ENCODE data around the gene NQO2. TPM values are rescaled to one million over a fixed set of nuclear protein-coding genes. Genes with fewer than 3 reads are reported as not detected.

The NQO2 gene
- total RNA-seq, 3 donors from 2014 or later (not counting 1 experiment from before 2014, with no cell fraction given): 13.1 to 21.7 (median 16.2) TPM

- ATAC-seq (no peak), DNase-seq (no peak)
- H3K4me3 Mint-ChIP-seq: no peak overlapping the region
These were observed 39.7 kb downstream of the NQO2 start for GRCh38 chr6:3039384-3039783.

GRCh38 chr6:3041147-3041546 is 41.5 kb downstream of the NQO2 start:
- Histone ChIP-seq H3K4me3 (ENCODE audit: low read length) (no peak overlapping the region), H3K9me3 (ENCODE audit: control insufficient read depth, insufficient read depth, low read length) (no peaks in the 10 kb centered on the region), H3K27ac (ENCODE audit: low read length) (no peak overlapping the region), H3K27me3 (ENCODE audit: control insufficient read depth, insufficient read depth, low read length) (no peaks in the 10 kb centered on the region), H3K36me3 (ENCODE audit: control insufficient read depth, insufficient read depth, low read length) (no peaks in the 10 kb centered on the region), H3K4me1 (ENCODE audit: control insufficient read depth, insufficient read depth, low read length) (no peaks in the 10 kb centered on the region)
- Mint-ChIP-seq H3K4me3 (no peak overlapping the region), H3K36me3 (no peaks in the 10 kb centered on the region), H3K4me1 (no peaks in the 10 kb centered on the region), H3K9me3 (no peaks in the 10 kb centered on the region), H3K27me3 (ENCODE audit: low read depth in 2 of 2) (peaks cover 6 to 14% of the 10 kb centered on the region in 2 donors), H3K27ac (no peak overlapping the region)
- 97% methylated on average over 3 of the region's 3 CpGs for WGBS (ENCODE audit: insufficient coverage)
- ATAC-seq (no peak), DNase-seq (no peak)
- intact Hi-C loops (cut with micrococcal nuclease): no loop called here
- TF ChIP-seq CTCF (IDR thresholded peaks at IDR 0.05): no peak

More at GRCh38 chr6:3039384-3039783, 39.7 kb downstream of the NQO2 start:
- no peaks in the 10 kb centered on the region for H3K4me1 Mint-ChIP-seq
- no peaks in the 10 kb centered on the region for H3K9me3 Mint-ChIP-seq
- intact Hi-C loops (cut with micrococcal nuclease): no loop called here
- Histone ChIP-seq H3K4me3 (ENCODE audit: low read length) (no peak overlapping the region), H3K27ac (ENCODE audit: low read length) (no peak overlapping the region), H3K27me3 (ENCODE audit: control insufficient read depth, insufficient read depth, low read length) (no peaks in the 10 kb centered on the region), H3K9me3 (ENCODE audit: control insufficient read depth, insufficient read depth, low read length) (no peaks in the 10 kb centered on the region), H3K4me1 (ENCODE audit: control insufficient read depth, insufficient read depth, low read length) (no peaks in the 10 kb centered on the region), H3K36me3 (ENCODE audit: control insufficient read depth, insufficient read depth, low read length) (no peaks in the 10 kb centered on the region)
- no peaks in the 10 kb centered on the region for H3K36me3 Mint-ChIP-seq
- WGBS (ENCODE audit: insufficient coverage): 93% methylated on average over 3 of the region's 3 CpGs
- peaks cover 15 to 27% of the 10 kb centered on the region in 2 donors for H3K27me3 Mint-ChIP-seq (ENCODE audit: low read depth in 2 of 2)
- no peak for TF ChIP-seq CTCF (IDR thresholded peaks at IDR 0.05)
- no peak overlapping the region for H3K27ac Mint-ChIP-seq

DNA sequence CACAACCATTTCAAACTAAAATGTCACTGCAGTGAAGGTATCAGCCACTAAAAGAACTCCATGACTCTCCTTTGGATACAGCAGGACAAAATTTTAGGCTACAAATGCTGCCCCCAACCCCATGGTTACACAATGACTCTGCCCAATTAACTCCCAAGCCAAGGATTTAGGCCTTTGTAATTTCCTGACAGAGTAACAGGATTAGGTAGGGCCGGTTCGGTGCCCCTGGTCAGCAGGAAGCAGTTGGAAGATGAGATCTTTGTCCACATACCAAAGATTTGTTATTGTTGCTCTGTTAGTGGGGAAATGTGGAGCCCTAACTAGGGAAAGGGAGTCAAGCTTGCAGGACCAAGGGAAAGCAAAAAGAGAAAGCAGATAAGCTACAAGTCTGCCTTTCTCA is 41.9 kb downstream of the NQO2 start:
- DNase-seq (no peak), ATAC-seq (no peak)
- WGBS (ENCODE audit: insufficient coverage): 92% methylated on average over 2 of the region's 2 CpGs

More for the DNA sequence above, 41.9 kb downstream of the NQO2 start:
- Histone ChIP-seq H3K9me3 (ENCODE audit: control insufficient read depth, insufficient read depth, low read length) (no peaks in the 10 kb centered on the region), H3K4me3 (ENCODE audit: low read length) (no peak overlapping the region), H3K27ac (ENCODE audit: low read length) (no peak overlapping the region), H3K27me3 (ENCODE audit: control insufficient read depth, insufficient read depth, low read length) (no peaks in the 10 kb centered on the region), H3K4me1 (ENCODE audit: control insufficient read depth, insufficient read depth, low read length) (no peaks in the 10 kb centered on the region), H3K36me3 (ENCODE audit: control insufficient read depth, insufficient read depth, low read length) (no peaks in the 10 kb centered on the region)
- Mint-ChIP-seq H3K27me3 (ENCODE audit: low read depth in 2 of 2) (peaks cover 5 to 11% of the 10 kb centered on the region in 2 donors), H3K36me3 (no peaks in the 10 kb centered on the region), H3K4me1 (no peaks in the 10 kb centered on the region), H3K4me3 (no peak overlapping the region), H3K27ac (no peak overlapping the region), H3K9me3 (no peaks in the 10 kb centered on the region)
- intact Hi-C loops (cut with micrococcal nuclease): no loop called here
- TF ChIP-seq CTCF (IDR thresholded peaks at IDR 0.05): no peak
